HEK293 (cell line): ENCODE measurements around the gene LNPK.

Experiments
- GLI4 ChIP-seq: fragments of 450-650 bp; formaldehyde crosslinking; IDR thresholded peaks from 2 replicates; pipeline ENCODE4 v1.5.1; 2016; ENCODE audit warnings: missing biosample characterization, missing genetic modification characterization
- PATZ1 ChIP-seq: fragments of 450-650 bp; formaldehyde crosslinking; IDR thresholded peaks from 2 replicates; pipeline ENCODE4 v1.5.1; 2016; ENCODE audit warnings: missing biosample characterization, missing genetic modification characterization
- RBAK ChIP-seq: fragments of 450-650 bp; formaldehyde crosslinking; IDR thresholded peaks from 2 replicates; pipeline ENCODE4 v1.5.1; 2016; ENCODE audit warnings: missing biosample characterization, missing genetic modification characterization
- ZNF274 ChIP-seq, 2 experiments: fragments of 200-500 bp in 1 of 2; fragments of 450-650 bp in 1 of 2; sonication (Bioruptor generic) in 1 of 2; formaldehyde crosslinking in 1 of 2; IDR thresholded peaks; 2 replicates each; pipeline versions ENCODE4 v1.5.1 to v1.6.1; 2014 to 2016; ENCODE audit warnings: borderline replicate concordance in 1 of 2, inconsistent platforms in 1 of 2, low read length in 1 of 2, missing biosample characterization in 1 of 2, missing genetic modification characterization in 1 of 2
- ZNF324 ChIP-seq: fragments of 450-650 bp; formaldehyde crosslinking; IDR thresholded peaks from 2 replicates; pipeline ENCODE4 v1.5.1; 2016; ENCODE audit warnings: missing biosample characterization, missing genetic modification characterization
- ZNF571 ChIP-seq: fragments of 450-650 bp; formaldehyde crosslinking; IDR thresholded peaks from 2 replicates; pipeline ENCODE4 v1.5.0; 2017; ENCODE audit warnings: missing biosample characterization, missing genetic modification characterization

- no peak for TF ChIP-seq PATZ1
- no peak for TF ChIP-seq ZNF571
- no peak for TF ChIP-seq RBAK (tag by site-specific recombination)
- TF ChIP-seq ZNF324 (tag by site-specific recombination), result no peak
- no peak for TF ChIP-seq ZNF274 (IDR thresholded peaks at IDR 0.05; ENCODE audit: low read length)
- TF ChIP-seq ZNF274 (tag by site-specific recombination; IDR thresholded peaks at IDR 0.05; ENCODE audit: borderline replicate concordance), result no peak
- TF ChIP-seq GLI4 (tag by site-specific recombination), result no peak
These were observed 60.4 kb downstream of the LNPK start for GRCh38 chr2:175941699-175942098.
